ENCODE data around the gene MRPS7.
"Not testable (repeated sequence)": the region's sequence is repeated elsewhere in the genome, so short reads cannot be mapped to it uniquely, and the experiment has no call there.

DNA sequence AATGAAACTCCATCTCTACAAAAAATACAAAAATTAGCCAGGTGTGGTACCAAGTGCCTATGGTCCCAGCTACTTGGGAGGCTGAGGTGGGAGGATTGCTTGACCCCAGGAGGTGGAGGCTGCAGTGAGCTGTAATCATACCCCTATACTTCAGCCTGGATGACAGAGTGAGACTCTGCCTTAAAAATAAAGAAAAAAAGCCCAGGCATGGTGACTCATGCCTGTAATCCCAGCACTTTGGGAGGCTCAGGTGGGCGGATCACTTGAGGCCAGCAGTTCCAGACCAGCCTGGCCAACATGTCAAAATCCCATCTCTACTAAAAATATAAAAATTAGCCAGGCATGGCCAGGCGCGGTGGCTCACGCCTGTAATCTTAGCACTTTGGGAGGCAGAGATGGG, 18.5 kb downstream of the MRPS7 start:
- TF ChIP-seq, protein P1, sequence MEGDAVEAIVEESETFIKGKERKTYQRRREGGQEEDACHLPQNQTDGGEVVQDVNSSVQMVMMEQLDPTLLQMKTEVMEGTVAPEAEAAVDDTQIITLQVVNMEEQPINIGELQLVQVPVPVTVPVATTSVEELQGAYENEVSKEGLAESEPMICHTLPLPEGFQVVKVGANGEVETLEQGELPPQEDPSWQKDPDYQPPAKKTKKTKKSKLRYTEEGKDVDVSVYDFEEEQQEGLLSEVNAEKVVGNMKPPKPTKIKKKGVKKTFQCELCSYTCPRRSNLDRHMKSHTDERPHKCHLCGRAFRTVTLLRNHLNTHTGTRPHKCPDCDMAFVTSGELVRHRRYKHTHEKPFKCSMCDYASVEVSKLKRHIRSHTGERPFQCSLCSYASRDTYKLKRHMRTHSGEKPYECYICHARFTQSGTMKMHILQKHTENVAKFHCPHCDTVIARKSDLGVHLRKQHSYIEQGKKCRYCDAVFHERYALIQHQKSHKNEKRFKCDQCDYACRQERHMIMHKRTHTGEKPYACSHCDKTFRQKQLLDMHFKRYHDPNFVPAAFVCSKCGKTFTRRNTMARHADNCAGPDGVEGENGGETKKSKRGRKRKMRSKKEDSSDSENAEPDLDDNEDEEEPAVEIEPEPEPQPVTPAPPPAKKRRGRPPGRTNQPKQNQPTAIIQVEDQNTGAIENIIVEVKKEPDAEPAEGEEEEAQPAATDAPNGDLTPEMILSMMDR (tag by site-specific recombination; IDR thresholded peaks at IDR 0.05): not testable (repeated sequence)
- TF ChIP-seq TCF7L2 (IDR thresholded peaks at IDR 0.05; ENCODE audit: borderline replicate concordance, low read depth, low read length): not testable (repeated sequence)

All from HEK293 (cell line).